OCI-LY1 (cell line): ENCODE results near the gene LAMA5.

ENCODE experiments used
- EZH2 ChIP-seq: fragments of 200-600 bp; sonication (generic), shearing (Covaris generic); IDR thresholded peaks from 2 replicates; pipeline ENCODE4 v1.8.0; 2017; ENCODE audit warnings: borderline replicate concordance, mixed run types, mild to moderate bottlenecking, antibody characterized with exemption, low read length, moderate library complexity, mixed read lengths
- TF ChIP-seq, protein P1 (sequence below): fragments of 200-600 bp; sonication (generic), shearing (Covaris generic); IDR thresholded peaks from 2 replicates; pipeline ENCODE4 v1.5.1; 2017; ENCODE audit warnings: mild to moderate bottlenecking, antibody characterized with exemption, low read length, moderate library complexity, mixed read lengths

DNA sequence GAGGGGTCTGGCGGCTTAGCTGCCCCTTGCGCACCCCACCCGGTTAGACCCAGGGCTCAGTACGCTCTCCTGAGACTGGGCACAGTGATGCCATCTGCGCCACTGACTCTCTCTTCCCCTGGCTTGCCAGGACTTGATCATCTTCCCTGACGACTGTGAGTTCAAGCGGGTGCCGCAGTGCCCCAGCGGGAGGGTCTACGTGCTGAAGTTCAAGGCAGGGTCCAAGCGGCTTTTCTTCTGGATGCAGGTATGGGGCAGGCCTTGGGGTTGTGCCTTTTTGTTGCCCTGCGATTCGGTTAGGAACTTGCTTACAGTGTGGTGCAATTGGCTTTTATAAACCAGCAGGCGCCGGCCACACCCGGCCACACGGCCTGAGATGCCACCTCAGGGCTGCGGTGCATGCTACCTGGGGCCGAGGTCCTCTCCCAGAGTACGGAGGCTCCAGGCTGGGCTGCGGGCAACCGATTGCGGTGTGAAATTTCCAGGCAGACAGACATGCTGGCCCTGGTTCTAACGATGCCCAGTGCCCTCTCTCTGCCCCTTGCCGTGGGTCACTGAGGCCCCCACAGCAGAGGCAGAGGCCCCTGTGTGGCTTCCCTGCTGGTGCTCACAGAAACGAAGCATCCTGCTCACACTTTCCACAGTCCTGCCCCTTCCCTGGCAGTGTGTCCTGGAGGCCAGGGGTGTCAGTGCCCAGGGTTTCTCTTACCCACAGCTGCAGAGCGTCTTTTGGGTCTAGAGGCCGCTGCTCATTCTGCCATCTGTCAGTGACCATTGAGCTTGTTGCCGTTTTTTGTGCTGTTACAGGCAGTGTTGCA lies 62.6 kb downstream of the LAMA5 start:
- no peak for TF ChIP-seq EZH2
- TF ChIP-seq, protein P1, sequence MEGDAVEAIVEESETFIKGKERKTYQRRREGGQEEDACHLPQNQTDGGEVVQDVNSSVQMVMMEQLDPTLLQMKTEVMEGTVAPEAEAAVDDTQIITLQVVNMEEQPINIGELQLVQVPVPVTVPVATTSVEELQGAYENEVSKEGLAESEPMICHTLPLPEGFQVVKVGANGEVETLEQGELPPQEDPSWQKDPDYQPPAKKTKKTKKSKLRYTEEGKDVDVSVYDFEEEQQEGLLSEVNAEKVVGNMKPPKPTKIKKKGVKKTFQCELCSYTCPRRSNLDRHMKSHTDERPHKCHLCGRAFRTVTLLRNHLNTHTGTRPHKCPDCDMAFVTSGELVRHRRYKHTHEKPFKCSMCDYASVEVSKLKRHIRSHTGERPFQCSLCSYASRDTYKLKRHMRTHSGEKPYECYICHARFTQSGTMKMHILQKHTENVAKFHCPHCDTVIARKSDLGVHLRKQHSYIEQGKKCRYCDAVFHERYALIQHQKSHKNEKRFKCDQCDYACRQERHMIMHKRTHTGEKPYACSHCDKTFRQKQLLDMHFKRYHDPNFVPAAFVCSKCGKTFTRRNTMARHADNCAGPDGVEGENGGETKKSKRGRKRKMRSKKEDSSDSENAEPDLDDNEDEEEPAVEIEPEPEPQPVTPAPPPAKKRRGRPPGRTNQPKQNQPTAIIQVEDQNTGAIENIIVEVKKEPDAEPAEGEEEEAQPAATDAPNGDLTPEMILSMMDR, result no peak
